NB4 (cell line): ENCODE data around the gene SLC26A1.

Experiments
- POLR2A ChIP-seq: IDR thresholded peaks from 2 replicates; pipeline ENCODE4 v1.6.1; 2011; ENCODE audit warnings: mild to moderate bottlenecking; ENCODE audit not compliant: insufficient read length; ENCODE audit errors: extremely low read depth
- TF ChIP-seq, protein P1 (sequence below): IDR thresholded peaks from one replicate; pipeline ENCODE4 v1.5.1; 2012; ENCODE audit warnings: low read depth, low read length

DNA sequence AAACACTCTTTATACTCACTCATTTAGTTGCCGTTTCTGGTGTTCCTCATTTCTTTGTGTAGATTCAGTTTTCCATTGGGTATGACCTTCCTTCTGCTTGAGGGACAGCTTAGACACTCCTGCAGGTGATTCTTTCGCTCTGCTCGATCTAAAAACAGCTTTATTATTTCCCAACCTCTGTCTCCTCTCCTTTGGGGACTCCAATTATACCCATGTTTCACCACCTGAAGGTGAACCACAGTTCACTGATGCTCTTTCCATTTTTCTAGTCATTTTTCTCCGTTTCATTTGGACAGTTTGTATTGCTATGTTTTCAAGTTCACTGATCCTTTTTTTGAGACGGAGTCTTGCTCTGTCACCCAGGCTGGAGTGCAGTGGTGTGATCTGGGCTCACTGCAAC is 13.7 kb upstream of the SLC26A1 start:
- TF ChIP-seq, protein P1, sequence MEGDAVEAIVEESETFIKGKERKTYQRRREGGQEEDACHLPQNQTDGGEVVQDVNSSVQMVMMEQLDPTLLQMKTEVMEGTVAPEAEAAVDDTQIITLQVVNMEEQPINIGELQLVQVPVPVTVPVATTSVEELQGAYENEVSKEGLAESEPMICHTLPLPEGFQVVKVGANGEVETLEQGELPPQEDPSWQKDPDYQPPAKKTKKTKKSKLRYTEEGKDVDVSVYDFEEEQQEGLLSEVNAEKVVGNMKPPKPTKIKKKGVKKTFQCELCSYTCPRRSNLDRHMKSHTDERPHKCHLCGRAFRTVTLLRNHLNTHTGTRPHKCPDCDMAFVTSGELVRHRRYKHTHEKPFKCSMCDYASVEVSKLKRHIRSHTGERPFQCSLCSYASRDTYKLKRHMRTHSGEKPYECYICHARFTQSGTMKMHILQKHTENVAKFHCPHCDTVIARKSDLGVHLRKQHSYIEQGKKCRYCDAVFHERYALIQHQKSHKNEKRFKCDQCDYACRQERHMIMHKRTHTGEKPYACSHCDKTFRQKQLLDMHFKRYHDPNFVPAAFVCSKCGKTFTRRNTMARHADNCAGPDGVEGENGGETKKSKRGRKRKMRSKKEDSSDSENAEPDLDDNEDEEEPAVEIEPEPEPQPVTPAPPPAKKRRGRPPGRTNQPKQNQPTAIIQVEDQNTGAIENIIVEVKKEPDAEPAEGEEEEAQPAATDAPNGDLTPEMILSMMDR, result no peak
- TF ChIP-seq POLR2A, result no peak
